Astrocyte of the hippocampus (primary cell): ENCODE data around the gene FAF1.

Experiments used
- DNase-seq: peaks from one replicate; pipeline ENCODE4 v3.0.0; 2011; ENCODE audit warnings: low read depth, low spot score

Gene FAF1

DNA sequence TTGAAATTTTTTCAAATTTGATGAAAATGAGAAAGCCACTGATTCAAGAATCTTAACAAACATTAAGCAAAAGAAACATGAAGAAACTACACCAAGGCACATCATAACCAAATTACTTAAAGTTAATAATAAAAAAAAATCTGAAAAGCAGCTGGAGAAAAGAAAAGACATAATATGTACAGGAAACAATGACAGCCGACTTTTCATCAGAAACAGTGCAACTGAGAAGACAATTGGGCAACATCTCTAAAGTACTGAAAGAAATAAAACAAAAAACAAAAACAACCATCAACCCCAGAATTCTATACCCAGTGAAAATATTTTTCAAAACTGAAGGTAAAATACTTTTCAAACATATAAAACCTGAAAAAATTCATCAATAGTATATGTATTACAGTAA lies 463.1 kb downstream of the FAF1 start:
- DNase-seq, result no peak

GRCh38 chr1:50493710-50494109 lies 466.4 kb downstream of the FAF1 start:
- no peak for DNase-seq

DNA sequence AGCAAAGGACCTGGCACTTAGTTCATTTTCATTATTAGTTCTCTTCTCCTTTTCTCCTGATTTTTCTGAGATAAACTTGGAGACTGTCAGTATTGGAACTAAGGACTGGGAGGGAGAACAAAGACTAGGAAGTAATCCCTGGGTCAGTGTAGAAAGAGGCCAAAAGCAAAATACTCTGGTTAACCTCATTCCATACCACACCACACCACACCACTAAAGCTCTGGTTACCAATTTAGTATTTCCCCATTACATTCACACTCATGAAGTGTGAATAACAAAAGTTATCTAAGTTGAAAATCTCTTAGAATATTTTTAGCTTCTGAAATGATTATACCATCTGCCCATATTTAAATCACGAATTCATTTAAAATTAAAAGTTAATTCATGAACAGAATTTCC lies 467.9 kb downstream of the FAF1 start:
- DNase-seq, result peak; percentile 29

DNA sequence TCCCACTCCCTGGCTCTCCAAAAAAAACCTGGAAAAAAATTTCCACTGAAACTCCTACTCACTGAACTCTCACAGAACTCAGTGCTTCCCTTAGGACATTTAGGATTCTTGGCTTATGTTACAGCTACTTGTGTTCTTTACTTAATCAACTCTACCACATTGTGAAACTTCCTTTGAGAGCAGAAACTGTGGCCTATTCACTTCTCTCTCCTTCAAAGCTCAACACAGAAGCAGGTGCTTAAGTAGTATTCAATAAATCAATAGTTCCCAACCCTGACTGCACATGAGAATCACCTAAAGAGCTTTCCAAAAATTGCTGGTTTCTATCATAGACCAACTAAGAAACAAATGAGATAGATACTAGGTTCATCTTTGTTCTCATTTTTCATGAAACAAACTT lies 468.9 kb downstream of the FAF1 start:
- peak; percentile 3 for DNase-seq

DNA sequence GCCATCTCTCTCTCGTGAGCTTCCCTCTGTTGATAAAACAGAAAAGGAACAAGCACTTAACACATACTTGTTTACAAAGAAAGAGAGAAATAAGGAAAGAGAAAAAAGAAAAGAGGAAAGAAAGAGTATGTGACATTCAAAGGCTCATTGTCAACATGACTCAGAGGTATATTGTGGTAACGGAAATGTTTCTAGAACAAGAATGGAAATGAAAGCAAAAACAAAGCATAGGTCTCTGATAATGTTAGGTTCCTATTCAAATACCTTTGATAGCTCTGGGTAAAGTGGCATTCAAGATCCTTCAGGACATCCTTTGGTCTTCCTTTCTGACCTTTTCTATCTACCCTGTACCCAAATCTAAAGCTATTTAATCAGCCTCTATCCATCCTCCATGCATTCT lies 469.4 kb downstream of the FAF1 start:
- DNase-seq, result peak; percentile 27

DNA sequence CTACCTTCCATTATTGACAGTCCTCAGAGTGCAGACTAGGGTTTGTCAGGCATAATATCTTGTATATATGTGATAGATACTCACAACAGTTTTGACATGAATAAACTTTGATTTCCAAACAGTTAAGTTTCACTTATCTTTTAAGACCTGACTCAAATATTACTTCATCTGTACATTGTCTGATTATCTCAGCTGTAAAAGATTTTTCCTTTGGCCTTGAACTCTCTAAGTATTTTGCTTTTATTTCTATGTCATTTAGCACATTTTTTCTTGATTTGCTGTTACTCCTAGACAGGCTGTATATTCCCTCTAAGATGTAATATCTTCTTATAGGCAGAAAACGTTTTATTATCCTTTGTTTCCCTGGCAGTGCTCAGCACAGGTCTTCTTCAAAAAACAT lies 471.2 kb downstream of the FAF1 start:
- no peak for DNase-seq

- no peak for DNase-seq
Measured at GRCh38 chr1:50488356-50488755, 471.7 kb downstream of the FAF1 start.

DNA sequence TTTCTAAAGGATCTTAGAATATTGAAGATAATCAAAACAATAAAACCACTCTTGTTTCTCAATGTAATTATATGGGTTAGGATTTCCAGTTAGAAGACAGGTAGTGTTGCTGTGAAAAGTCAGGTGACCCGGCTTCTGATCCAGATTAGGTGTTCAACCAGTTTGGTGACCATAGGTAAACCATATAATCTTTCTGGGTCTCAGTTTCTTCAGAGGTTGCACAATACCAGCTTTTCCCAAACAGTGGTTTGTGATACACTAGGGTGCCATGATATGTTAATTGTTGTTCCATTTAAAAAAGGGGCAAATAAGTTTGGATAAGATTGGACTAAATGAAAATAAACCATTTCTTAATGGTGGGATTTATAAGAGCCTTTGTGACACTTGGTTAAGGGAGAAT lies 472.3 kb downstream of the FAF1 start:
- DNase-seq, result no peak

GRCh38 chr1:50481142-50481736 lies 478.8 kb downstream of the FAF1 start:
- no peak for DNase-seq

DNA sequence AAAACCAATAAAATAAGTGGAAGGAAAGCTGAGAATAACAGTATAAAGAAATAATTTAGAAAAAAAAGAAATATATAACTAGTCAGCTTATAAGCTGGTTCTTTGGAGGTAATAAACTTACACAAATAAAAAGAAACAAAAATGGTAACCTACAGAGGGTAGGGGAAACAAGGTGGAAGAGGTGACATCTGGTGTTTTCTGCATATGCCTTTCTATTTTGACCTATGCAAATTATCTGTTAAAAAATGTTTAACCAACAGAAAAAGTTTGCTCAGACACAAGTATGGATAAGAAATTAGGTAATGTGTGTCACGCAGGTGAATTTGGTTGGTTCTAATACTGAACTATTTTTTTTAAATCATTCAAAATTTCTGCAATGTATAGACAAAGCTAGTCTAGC lies 483.3 kb downstream of the FAF1 start:
- no peak for DNase-seq

DNA sequence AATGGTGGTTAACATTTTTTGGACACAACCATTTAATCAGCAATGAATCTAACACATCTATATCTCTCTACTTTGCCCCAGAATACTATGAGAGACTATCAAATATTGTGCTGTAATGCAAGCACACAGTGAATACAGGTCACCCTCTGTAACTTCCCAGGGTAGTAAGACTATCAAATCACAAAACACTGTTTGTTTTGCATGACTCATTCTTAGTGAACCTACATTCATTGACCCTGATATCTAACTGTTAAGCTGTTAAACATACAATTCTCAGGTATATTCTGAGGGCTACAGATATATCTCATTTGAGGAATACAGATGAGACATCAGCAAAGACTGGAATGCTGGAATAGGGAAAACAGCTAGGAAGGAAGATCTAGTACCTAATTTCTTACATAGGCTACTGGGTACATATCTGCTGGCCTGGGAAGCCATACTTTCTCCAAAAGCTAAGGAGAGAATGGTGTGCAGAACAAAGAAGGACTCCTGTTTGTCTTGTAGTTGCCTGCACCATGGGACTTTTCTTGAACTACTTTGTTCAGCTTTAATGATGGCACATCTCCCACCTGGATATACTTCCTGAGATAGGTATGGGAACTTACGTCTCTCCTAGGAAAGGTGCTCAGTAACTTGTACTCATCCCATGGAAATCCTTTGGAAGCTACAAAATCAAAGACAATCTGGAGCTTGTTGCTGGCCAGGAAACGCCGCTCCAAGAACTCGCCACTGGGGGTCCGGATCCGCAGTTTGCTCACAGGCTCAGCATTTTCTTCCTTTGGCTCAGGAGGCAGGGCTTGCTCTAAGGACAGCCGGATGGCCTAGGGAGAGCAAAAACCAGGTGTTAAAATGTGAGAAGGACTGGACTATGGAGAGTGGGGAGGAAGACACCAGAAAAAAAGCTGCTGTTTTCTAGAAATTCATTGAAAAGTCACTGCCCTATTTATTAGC lies 484.9 kb downstream of the FAF1 start:
- DNase-seq, result peak; percentile 20

GRCh38 chr1:50473513-50473912 lies 486.6 kb downstream of the FAF1 start:
- no peak for DNase-seq

DNA sequence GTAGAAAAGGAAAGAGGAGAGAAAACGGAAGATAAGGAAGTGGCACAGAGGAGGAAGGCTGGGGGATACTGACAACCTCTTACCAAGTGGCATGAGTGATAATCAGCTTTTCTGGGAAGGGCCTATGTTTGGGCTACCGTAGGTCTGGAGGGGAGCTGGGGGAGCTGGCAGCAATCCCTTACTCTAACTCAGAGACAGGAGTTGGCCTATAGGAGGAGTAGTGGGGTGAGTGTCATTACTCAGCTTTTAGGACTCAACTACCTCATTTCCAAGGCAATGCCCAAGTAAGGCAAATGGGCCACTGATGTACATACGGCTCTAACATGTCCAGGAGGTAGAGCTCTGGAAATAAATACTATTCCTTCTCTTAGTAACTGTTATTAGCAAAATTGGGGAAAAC lies 488.1 kb downstream of the FAF1 start:
- no peak for DNase-seq

DNA sequence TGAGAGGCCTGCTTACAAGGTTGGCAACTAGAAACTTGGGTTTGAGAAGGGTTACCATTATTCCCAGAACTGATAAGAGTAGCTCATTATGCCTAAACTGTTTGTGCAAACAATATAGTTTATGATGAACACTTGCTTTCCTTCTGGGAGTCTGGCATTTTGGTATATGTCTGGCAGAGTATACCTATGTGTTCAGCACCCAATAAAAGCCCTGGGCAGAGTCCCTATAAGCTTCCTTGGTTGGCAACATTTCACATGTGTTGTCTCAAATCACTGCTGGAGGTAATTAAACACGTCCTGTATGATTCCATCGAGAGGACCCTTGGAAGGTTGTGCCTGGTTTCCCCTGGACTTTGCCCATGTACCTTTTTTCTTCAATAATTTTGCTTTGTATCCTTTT lies 497.1 kb downstream of the FAF1 start:
- no peak for DNase-seq

DNA sequence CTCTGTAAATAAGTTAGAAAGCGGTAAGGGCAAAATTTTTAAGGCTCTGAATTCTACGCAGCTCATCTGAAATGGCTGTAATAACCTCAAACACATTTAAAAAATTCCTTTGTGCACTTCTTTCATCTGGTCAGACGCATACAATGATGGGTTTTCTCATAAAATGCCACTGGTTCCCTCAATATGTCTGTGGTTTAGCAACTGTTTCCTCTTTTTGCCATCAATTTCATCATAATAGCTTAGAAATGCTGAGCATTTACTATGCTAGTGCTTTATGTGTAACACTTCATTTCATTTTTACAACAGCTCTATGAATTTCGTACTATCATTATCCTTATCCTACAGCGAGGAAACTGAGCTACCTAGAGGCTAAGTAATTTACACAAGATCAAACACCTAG lies 501.6 kb downstream of the FAF1 start:
- DNase-seq, result no peak

DNA sequence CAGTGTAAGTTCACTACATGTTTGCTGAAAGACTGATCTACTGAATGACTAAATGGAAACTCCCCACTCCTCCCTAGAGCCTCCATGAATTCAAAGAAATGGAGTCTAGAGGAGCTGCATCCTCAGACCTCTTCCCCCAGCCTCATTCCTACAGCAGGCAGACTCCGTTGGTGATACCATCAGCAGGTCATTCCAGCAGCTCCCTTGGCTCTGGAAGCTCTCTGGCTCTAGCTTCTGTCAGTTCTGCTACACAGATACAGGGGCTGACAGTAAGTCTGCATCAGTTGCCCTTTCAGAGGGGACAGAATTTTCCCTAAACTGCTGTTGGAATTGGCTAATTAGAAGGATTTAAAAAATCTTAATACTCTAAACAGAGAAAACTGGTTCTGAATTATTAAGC lies 505.2 kb downstream of the FAF1 start:
- no peak for DNase-seq

DNA sequence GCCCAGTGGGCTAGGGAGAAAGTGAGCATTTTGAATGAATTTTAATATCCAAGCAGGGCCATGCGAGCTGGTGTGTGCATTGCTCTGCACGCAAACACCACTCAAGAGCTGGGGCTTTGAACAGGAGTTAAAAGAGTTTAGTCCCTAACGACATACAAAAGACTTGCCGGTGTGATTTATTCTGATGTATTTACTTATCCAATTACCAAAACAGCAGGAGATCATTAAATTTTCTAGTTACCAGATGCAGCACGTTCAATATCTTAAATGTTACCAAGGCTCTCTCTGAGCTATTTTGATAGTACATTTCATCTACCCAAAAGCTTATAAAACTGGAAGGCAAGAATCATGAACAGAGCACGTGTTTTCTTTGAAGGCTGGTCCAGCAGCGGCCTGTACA lies 506.8 kb downstream of the FAF1 start:
- DNase-seq, result no peak

DNA sequence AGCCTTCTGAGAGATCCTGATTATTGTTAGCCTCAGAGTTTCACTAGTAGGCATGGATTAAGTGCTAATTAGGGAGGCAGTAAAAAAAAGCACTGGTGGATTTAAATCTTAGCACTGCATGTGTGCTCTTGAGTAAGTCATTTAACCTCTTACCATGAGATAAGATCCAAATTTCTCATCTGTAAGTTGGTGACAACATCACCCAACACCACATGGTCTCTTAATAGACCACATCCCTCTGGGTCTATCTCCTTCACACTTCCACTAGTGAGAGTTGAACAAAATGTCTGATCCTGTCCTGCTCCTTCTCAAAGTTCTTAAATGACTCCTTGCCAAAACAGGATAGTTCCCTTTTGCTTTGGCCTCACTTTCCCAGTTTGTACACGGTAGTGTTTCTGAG lies 507.4 kb downstream of the FAF1 start:
- no peak for DNase-seq

DNA sequence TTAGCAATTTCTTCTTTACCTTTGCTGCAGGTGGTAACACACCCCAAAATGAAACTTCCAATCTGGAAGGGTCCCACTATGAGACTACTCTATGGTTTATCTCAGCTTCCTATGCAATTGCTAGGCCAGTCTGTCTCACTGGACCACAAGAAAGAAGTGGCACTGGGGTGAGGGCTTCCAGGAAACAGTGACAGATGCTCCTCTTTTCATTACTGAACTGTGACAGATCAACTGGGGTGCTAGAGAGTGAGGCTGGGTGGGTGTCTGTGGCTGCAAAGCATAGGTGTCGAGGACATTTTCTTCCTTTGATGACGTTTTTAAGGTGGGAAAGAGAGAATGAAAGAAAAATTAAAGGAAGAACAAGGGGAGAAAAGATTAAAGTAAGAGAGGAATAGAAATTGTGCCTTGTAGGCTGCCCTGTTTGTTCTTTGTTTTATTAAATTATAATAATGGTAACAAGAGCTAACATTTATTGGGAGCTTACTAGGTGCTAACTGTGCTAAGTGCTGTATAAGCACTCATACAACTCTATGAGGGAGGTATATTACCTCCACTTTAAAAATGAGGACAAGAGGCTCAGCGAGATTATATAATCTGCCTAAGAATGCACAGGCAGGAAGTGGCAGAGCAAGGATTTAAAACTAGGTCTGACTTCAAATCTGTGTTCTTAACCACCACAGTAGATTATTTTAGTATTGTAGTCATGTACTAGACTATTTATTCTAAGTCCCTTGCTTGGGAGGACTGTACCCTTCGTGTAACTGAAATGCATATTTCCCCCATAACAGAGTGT lies 509.0 kb downstream of the FAF1 start:
- no peak for DNase-seq

DNA sequence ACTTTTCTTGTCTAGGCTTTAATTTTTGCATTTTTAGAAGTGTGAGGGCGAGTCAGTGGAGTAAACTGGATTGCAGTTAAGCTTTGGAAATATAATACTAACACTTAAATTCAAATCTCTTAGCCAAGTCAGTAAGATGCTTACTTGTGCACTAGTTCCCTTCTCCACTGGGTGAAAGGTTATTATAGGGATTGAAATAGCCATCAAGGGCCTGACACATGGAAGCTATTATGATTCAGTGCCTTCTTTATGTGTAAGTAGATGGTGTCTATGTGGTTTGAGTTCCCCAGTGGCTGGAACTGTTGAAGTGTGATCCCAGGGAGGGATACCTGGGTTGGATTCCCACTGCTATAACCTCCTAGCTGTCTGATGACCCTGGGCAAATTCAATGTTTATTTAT lies 512.1 kb downstream of the FAF1 start:
- DNase-seq, result no peak

- no peak for DNase-seq
Measured at GRCh38 chr1:50441183-50441582, 518.9 kb downstream of the FAF1 start.

- DNase-seq, result no peak
Measured at GRCh38 chr1:50438945-50439344, 521.1 kb downstream of the FAF1 start.

DNA sequence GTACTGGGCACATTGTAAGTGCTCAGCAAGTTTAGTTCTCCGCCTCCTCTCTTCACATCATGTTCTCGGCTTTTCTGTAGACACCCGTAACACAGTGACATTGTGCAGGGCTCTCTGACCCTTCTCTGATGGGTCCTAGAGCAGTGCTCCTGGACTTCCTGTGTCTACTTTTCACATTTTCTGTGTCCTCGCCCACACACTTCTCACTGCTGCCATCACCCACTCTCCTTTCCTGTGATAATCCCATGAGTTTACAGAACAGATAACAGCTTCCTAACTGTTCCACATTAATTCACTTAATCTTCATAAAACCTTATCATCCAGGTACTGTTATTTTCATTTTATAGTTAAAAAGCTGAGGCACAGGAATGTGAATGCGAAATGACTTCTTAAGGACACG lies 523.6 kb downstream of the FAF1 start:
- DNase-seq, result no peak
